ENCODE results near the gene FILIP1L.

Gene FILIP1L

DNA sequence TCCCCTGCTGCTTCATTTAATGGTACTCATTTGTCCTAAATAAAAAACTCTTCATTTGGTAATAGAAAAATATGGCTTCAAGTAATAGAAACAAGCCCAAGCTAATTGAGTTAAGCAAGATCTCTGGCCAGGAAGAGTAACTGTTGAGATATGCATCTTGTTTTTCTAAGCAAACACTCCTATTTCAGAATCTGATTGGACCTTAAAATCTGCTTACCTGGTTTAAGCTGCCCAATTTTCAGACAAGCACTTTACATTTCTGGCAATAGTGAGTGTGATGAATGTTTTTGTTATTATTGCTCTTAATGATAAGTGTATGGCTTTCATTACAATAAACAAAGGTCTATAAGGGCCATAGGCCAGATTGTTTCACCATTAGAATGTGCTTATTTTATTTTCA, 210.4 kb downstream of the FILIP1L start:
- Histone ChIP-seq H3K9me3 (ENCODE audit: control extremely low read depth in 1 of 5, control insufficient read depth in 4 of 5, insufficient read depth in 2 of 5, low read depth in 1 of 5, low read length in 4 of 5) (no peaks in the 10 kb centered on the region), H3K36me3 (ENCODE audit: control insufficient read depth in 4 of 4, insufficient read depth in 4 of 4, low read length in 3 of 4) (no peaks in the 10 kb centered on the region), H3K4me1 (ENCODE audit: control extremely low read depth in 1 of 4, control insufficient read depth in 4 of 4, insufficient read depth in 4 of 4, low read length in 3 of 4) (peaks cover 0 to 2% (median 0%) of the 10 kb centered on the region in 4 experiments), H3K27me3 (replicated peaks in 2 of 5; ENCODE audit: control insufficient read depth in 4 of 5, insufficient read depth in 5 of 5, low read length in 4 of 5) (no peaks in the 10 kb centered on the region), H3K4me3 (ENCODE audit: control insufficient read depth in 1 of 7, extremely low read depth in 1 of 7, insufficient read depth in 4 of 7, low read depth in 2 of 7, low read length in 6 of 7) (no peak overlapping the region), H3K27ac (ENCODE audit: insufficient read depth in 1 of 2, low read depth in 1 of 2, low read length in 2 of 2, poor library complexity in 1 of 2, severe bottlenecking in 2 of 2) (no peak overlapping the region)
- ChIA-PET POLR2A (no interaction called here), CTCF (no interaction called here)
- no peak for DNase-seq

DNA sequence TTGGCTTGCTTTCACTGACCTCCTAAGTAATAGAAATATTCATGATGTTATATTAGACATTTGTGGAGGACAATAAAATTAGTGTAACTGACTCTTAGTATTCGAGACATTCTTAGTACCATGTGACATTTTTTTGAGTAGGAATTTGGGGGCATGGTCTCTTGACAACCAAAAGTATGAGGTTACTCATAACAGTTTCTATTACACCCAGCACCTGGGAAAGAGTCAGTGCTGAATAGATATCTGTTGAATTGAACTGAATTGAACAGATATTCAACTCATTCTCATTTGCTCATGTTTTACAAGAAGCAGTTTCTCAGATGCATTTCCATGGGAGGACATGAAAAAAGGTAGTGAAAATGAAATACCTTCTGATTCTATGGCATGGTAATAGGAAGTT, 212.2 kb downstream of the FILIP1L start:
- Histone ChIP-seq H3K4me3 (ENCODE audit: control insufficient read depth in 1 of 7, extremely low read depth in 1 of 7, insufficient read depth in 4 of 7, low read depth in 2 of 7, low read length in 6 of 7) (no peak overlapping the region), H3K4me1 (ENCODE audit: control extremely low read depth in 1 of 4, control insufficient read depth in 4 of 4, insufficient read depth in 4 of 4, low read length in 3 of 4) (peaks cover 0 to 3% (median 1%) of the 10 kb centered on the region in 4 experiments), H3K36me3 (ENCODE audit: control insufficient read depth in 4 of 4, insufficient read depth in 4 of 4, low read length in 3 of 4) (no peaks in the 10 kb centered on the region), H3K9me3 (ENCODE audit: control extremely low read depth in 1 of 5, control insufficient read depth in 4 of 5, insufficient read depth in 2 of 5, low read depth in 1 of 5, low read length in 4 of 5) (no peaks in the 10 kb centered on the region), H3K27me3 (replicated peaks in 2 of 5; ENCODE audit: control insufficient read depth in 4 of 5, insufficient read depth in 5 of 5, low read length in 4 of 5) (no peaks in the 10 kb centered on the region), H3K27ac (ENCODE audit: insufficient read depth in 1 of 2, low read depth in 1 of 2, low read length in 2 of 2, poor library complexity in 1 of 2, severe bottlenecking in 2 of 2) (no peak overlapping the region)
- DNase-seq = no peak
- ChIA-PET CTCF (no interaction called here), POLR2A (no interaction called here)
- WGBS (ENCODE audit: insufficient coverage) = no CpG with 5 or more reads among the region's 1 CpG

DNA sequence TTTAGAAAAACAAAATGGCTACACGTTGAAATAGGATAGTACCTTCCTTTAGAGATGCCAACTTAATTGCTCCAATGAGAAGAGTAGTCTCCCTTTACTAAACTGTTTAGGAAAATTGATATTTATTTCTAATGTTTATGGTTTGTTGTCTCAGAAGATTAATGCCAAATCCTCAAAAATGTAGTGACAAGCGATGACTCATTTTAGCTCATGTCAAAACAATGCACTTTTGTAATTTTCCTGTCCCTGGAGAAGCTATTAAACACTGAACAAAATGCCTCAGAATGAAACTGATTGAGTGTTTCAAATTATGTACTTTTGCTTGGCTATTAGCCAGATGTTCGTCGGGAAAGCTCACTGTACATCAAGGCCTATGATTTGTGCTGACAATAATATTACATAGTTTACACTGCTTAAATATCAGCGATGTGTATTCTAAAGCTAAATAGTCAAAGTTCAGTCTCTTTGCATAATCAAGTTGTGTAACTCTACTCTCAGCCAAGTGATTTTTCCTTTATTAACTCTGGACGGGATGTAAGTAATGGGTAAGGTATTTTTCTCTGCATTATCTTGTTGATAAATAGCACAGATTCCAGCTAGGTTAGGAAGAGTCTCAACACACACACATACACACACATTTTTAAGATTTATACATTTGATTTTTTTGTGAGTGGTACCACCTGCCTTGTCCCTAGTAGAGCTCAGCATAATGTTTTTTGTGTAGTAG, 212.9 kb downstream of the FILIP1L start:
- H3K4me1 ChIP-seq (ENCODE audit: control extremely low read depth in 1 of 4, control insufficient read depth in 4 of 4, insufficient read depth in 4 of 4, low read length in 3 of 4) = peaks cover 0 to 10% (median 3%) of the 10 kb centered on the region in 4 experiments
- H3K4me3 ChIP-seq (ENCODE audit: control insufficient read depth in 1 of 7, extremely low read depth in 1 of 7, insufficient read depth in 4 of 7, low read depth in 2 of 7, low read length in 6 of 7) = no peak overlapping the region
- CTCF ChIA-PET = no interaction called here
- no peaks in the 10 kb centered on the region for H3K36me3 ChIP-seq (ENCODE audit: control insufficient read depth in 4 of 4, insufficient read depth in 4 of 4, low read length in 3 of 4)
- DNase-seq = peak in 1 of 3 donors; percentile 17
- no peaks in the 10 kb centered on the region for H3K27me3 ChIP-seq (replicated peaks in 2 of 5; ENCODE audit: control insufficient read depth in 4 of 5, insufficient read depth in 5 of 5, low read length in 4 of 5)
- POLR2A ChIA-PET = no interaction called here
- no peak overlapping the region for H3K27ac ChIP-seq (ENCODE audit: insufficient read depth in 1 of 2, low read depth in 1 of 2, low read length in 2 of 2, poor library complexity in 1 of 2, severe bottlenecking in 2 of 2)
- no CpG with 5 or more reads among the region's 6 CpGs for WGBS (ENCODE audit: insufficient coverage)
- H3K9me3 ChIP-seq (ENCODE audit: control extremely low read depth in 1 of 5, control insufficient read depth in 4 of 5, insufficient read depth in 2 of 5, low read depth in 1 of 5, low read length in 4 of 5) = no peaks in the 10 kb centered on the region

DNA sequence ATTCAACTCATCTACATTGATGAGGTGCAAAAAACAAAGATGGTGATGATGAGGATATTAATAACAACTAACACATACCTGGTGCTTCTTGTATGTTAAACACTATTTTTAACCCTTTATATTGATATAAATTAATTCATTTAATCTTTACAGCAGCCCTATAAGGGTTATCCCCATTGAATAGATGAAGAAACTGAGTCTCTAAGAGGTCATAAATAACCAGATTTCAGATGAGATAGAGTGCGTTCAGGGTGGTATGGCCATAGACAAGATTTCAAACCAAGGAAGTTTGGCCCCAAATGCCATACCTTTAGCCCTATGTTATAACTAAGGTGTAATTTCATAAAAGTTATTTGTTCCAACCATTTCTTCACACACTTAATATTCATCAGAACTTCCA, 214.1 kb downstream of the FILIP1L start:
- DNase-seq = no peak
- Histone ChIP-seq H3K4me1 (ENCODE audit: control extremely low read depth in 1 of 4, control insufficient read depth in 4 of 4, insufficient read depth in 4 of 4, low read length in 3 of 4) (peaks cover under 1 to 21% (median 12%) of the 10 kb centered on the region in 4 experiments), H3K27me3 (replicated peaks in 2 of 5; ENCODE audit: control insufficient read depth in 4 of 5, insufficient read depth in 5 of 5, low read length in 4 of 5) (no peaks in the 10 kb centered on the region), H3K9me3 (ENCODE audit: control extremely low read depth in 1 of 5, control insufficient read depth in 4 of 5, insufficient read depth in 2 of 5, low read depth in 1 of 5, low read length in 4 of 5) (no peaks in the 10 kb centered on the region), H3K4me3 (ENCODE audit: control insufficient read depth in 1 of 7, extremely low read depth in 1 of 7, insufficient read depth in 4 of 7, low read depth in 2 of 7, low read length in 6 of 7) (no peak overlapping the region), H3K27ac (ENCODE audit: insufficient read depth in 1 of 2, low read depth in 1 of 2, low read length in 2 of 2, poor library complexity in 1 of 2, severe bottlenecking in 2 of 2) (no peak overlapping the region), H3K36me3 (ENCODE audit: control insufficient read depth in 4 of 4, insufficient read depth in 4 of 4, low read length in 3 of 4) (no peaks in the 10 kb centered on the region)
- POLR2A ChIA-PET = no interaction called here
- CTCF ChIA-PET = no interaction called here
- 100% methylated on average over 1 of the region's 1 CpG for WGBS (ENCODE audit: insufficient coverage)

DNA sequence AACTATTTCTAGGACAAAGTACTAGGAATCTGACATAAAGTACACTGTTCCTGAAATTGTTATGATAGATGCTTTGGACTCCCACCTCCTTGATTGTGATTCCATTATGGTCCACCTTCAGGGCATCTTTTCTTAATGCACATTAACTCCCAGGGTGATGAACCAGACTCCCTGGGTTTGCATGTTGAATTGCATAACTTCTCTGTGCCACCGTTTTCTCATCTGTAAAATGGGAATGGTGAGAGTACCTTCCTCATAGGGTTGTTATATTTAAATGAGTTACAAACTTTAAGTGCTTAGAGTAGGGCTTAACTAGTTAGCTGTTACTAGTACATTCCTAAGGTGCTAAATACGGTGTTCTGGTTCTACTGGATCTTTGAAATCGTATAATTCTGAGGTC, 214.7 kb downstream of the FILIP1L start:
- no peak for DNase-seq
- 100% methylated on average over 1 of the region's 3 CpGs for WGBS (ENCODE audit: insufficient coverage)
- ChIA-PET POLR2A (no interaction called here), CTCF (no interaction called here)
- H3K4me1 ChIP-seq (ENCODE audit: control extremely low read depth in 1 of 4, control insufficient read depth in 4 of 4, insufficient read depth in 4 of 4, low read length in 3 of 4) = peaks cover 6 to 27% (median 18%) of the 10 kb centered on the region in 4 experiments
- H3K4me3 ChIP-seq (ENCODE audit: control insufficient read depth in 1 of 7, extremely low read depth in 1 of 7, insufficient read depth in 4 of 7, low read depth in 2 of 7, low read length in 6 of 7) = no peak overlapping the region
- no peaks in the 10 kb centered on the region for H3K36me3 ChIP-seq (ENCODE audit: control insufficient read depth in 4 of 4, insufficient read depth in 4 of 4, low read length in 3 of 4)
- H3K27me3 ChIP-seq (replicated peaks in 2 of 5; ENCODE audit: control insufficient read depth in 4 of 5, insufficient read depth in 5 of 5, low read length in 4 of 5) = no peaks in the 10 kb centered on the region
- no peaks in the 10 kb centered on the region for H3K9me3 ChIP-seq (ENCODE audit: control extremely low read depth in 1 of 5, control insufficient read depth in 4 of 5, insufficient read depth in 2 of 5, low read depth in 1 of 5, low read length in 4 of 5)
- H3K27ac ChIP-seq (ENCODE audit: insufficient read depth in 1 of 2, low read depth in 1 of 2, low read length in 2 of 2, poor library complexity in 1 of 2, severe bottlenecking in 2 of 2) = no peak overlapping the region

DNA sequence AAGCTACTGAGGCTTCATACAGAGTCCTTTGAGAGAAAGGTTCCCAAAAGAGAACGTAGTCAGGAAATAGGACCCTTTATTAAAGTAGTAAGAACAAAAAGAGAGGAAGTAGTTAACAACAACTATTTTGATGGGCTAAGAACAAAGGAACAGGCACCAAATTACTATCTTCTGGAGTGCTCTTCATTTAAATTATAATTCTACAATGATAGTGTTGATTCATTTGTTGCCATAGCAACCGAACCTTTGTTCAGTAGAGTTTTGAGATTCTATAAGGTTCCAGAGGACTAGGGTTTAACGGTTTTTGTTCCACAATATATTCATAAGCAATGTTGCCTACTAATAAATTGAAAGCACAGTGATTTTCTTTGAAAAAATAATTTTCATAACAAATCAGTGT, 217.8 kb downstream of the FILIP1L start:
- no CpG with 5 or more reads among the region's 3 CpGs for WGBS (ENCODE audit: insufficient coverage)
- H3K9me3 ChIP-seq (ENCODE audit: control extremely low read depth in 1 of 5, control insufficient read depth in 4 of 5, insufficient read depth in 2 of 5, low read depth in 1 of 5, low read length in 4 of 5) = no peaks in the 10 kb centered on the region
- peaks cover 9 to 37% (median 19%) of the 10 kb centered on the region in 4 experiments for H3K4me1 ChIP-seq (ENCODE audit: control extremely low read depth in 1 of 4, control insufficient read depth in 4 of 4, insufficient read depth in 4 of 4, low read length in 3 of 4)
- H3K27ac ChIP-seq (ENCODE audit: insufficient read depth in 1 of 2, low read depth in 1 of 2, low read length in 2 of 2, poor library complexity in 1 of 2, severe bottlenecking in 2 of 2) = peak overlapping the region in 1 of 2 experiments; percentile 56
- H3K36me3 ChIP-seq (ENCODE audit: control insufficient read depth in 4 of 4, insufficient read depth in 4 of 4, low read length in 3 of 4) = no peaks in the 10 kb centered on the region
- H3K27me3 ChIP-seq (replicated peaks in 2 of 5; ENCODE audit: control insufficient read depth in 4 of 5, insufficient read depth in 5 of 5, low read length in 4 of 5) = no peaks in the 10 kb centered on the region
- H3K4me3 ChIP-seq (ENCODE audit: control insufficient read depth in 1 of 7, extremely low read depth in 1 of 7, insufficient read depth in 4 of 7, low read depth in 2 of 7, low read length in 6 of 7) = peak overlapping the region in 3 of 7 experiments; percentile 21 to 55 (median 37)
- POLR2A ChIA-PET = no interaction called here
- DNase-seq = peak in 1 of 3 donors; percentile 26
- CTCF ChIA-PET = no interaction called here

DNA sequence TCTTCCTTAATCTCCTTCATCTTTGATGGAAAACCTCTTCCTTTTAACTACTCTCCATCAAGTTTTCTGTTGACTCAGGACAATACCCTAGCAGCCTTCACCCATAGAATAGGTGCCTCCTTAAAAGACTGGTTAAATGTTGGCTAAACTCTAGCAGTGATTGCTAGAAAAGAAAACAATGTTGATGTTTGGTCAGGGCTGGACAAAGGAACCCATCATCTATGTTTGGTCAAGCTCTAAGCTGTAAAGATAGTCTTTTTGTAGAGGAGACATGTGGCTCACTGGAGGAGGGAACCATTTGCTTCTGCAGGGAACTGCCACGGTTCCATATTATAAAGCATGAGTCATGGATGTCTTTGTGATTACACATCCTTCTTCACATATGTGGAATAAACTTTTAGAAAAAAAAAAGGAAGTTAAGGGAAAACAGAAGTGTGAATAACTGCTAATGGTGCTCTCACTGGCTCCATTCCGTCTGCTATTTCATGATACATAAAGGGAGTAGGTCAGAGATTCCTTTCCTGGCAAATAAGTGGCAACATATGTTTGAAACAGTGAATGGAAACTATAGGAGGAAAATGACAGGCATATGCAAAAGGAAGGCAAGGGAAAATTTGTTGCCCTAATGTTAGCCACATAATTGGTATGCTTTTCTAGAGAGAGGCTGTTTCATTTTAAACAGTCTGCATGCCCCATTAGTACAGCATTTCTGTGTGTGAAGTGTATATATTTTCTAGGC, 218.4 kb downstream of the FILIP1L start:
- H3K27ac ChIP-seq (ENCODE audit: insufficient read depth in 1 of 2, low read depth in 1 of 2, low read length in 2 of 2, poor library complexity in 1 of 2, severe bottlenecking in 2 of 2) = peak overlapping the region in 1 of 2 experiments; percentile 56
- peak; percentile 56 to 91 (median 87) for DNase-seq
- POLR2A ChIA-PET = no interaction called here

More for the DNA sequence above, 218.4 kb downstream of the FILIP1L start:
- Histone ChIP-seq H3K4me3 (ENCODE audit: control insufficient read depth in 1 of 7, extremely low read depth in 1 of 7, insufficient read depth in 4 of 7, low read depth in 2 of 7, low read length in 6 of 7) (peak overlapping the region in 3 of 7 experiments; percentile 21 to 55 (median 37)), H3K36me3 (ENCODE audit: control insufficient read depth in 4 of 4, insufficient read depth in 4 of 4, low read length in 3 of 4) (no peaks in the 10 kb centered on the region), H3K4me1 (ENCODE audit: control extremely low read depth in 1 of 4, control insufficient read depth in 4 of 4, insufficient read depth in 4 of 4, low read length in 3 of 4) (peaks cover 9 to 37% (median 19%) of the 10 kb centered on the region in 4 experiments), H3K27me3 (replicated peaks in 2 of 5; ENCODE audit: control insufficient read depth in 4 of 5, insufficient read depth in 5 of 5, low read length in 4 of 5) (no peaks in the 10 kb centered on the region), H3K9me3 (ENCODE audit: control extremely low read depth in 1 of 5, control insufficient read depth in 4 of 5, insufficient read depth in 2 of 5, low read depth in 1 of 5, low read length in 4 of 5) (no peaks in the 10 kb centered on the region)
- CTCF ChIA-PET = interaction anchor here (0.8 to 3.3 kb wide), 2 partner anchors 12 to 43 kb away, joined by 3 to 13 read pairs; no protein-coding TSS in a partner anchor
- 0% methylated on average over 1 of the region's 2 CpGs for WGBS (ENCODE audit: insufficient coverage)

Measured in common myeloid progenitor, CD34-positive (primary cell).